Hematopoietic multipotent progenitor cell treated with erythropoietin and hydrocortisone succinate and interleukin-3 and kit ligand, for 6 days (in vitro differentiated cells): ENCODE measurements around the gene FBXO27.
"Not testable (repeated sequence)": the region's sequence is repeated elsewhere in the genome, so short reads cannot be mapped to it uniquely, and the experiment has no call there.

Source experiments
- DNase-seq: peaks from one replicate; pipeline ENCODE4 v3.0.0-alpha.2; 2015

The FBXO27 gene

GRCh38 chr19:39037194-39037593 lies 4.8 kb upstream of the FBXO27 start:
- no peak for DNase-seq

DNA sequence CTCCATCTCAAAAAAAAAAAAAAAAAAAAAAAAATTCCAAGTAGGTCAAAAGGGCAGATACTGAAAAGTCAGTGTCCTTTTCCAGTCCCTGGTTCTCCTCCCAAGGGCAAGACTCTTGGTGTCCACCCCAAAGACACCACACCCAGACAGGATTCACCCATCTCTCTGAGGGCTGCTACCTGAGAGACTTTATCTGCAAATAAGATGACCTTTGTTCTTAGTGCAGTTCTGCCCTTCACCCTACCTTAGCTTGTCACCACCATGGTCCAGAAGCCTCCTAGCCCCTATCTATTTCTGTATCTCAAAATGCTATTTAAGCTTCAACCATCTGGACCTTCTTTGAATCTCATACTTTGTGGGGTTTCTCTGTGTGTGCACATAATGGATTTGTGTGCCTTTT lies 4.2 kb upstream of the FBXO27 start:
- DNase-seq, result no peak

DNA sequence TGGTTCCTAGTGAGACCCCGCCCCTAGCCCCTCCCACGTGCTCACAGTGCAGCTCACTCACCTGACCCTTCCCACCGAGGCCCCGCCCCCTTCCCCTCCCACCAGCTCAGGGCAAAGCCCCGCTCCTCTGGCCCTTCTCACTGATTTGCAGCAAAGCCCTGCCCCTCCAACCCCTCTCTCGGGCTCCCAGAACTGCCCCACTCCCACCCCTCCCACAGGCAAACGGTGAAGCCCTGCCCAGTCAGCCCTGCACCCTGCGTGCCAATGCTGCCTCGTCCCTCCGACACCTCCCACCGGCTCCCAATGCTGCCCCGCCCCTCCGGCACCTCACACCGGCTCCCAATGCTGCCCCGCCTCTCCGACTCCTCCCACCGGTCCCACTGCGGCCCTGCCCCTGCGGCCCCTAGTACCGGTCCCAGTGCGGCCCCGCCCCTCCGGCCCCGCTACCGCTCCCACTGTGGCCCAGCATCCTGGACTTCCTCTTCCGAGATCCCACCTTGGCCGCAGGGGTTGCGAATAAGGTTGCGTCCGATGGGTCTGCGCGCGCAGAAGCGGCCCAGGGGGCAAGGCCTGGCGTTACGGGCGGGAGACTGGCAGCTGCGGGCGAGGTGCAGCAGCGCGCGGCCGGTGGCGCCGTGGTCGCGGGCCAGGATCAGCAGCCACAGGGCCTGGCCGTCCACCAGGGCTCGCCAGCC lies 834 bp downstream of the FBXO27 start:
- DNase-seq, result peak; percentile 92

DNA sequence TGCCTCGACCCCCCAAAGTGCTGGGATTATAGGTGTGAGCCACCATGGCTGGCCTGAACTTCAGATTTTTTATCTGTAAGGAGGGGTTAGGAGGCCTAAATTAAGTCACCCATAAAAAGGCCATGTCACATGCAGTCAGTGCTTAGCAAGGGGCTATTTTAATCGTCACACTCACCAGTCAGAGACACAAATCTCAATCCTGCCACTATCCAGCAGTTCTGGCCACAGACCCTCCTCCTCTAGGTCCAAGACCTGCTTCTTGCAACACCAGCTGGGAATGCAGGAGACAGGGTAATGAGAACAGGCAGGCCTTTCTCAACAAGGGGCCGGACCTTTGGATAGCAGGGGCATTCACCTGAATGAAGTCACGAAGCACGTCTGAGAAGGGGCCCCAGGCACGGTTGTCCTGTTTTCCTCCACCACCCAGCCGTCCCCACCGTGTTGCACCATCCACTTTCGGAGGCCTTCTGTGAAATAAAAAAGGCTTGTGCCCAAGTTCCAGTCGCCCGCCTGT lies 1.4 kb downstream of the FBXO27 start:
- DNase-seq, result no peak

DNA sequence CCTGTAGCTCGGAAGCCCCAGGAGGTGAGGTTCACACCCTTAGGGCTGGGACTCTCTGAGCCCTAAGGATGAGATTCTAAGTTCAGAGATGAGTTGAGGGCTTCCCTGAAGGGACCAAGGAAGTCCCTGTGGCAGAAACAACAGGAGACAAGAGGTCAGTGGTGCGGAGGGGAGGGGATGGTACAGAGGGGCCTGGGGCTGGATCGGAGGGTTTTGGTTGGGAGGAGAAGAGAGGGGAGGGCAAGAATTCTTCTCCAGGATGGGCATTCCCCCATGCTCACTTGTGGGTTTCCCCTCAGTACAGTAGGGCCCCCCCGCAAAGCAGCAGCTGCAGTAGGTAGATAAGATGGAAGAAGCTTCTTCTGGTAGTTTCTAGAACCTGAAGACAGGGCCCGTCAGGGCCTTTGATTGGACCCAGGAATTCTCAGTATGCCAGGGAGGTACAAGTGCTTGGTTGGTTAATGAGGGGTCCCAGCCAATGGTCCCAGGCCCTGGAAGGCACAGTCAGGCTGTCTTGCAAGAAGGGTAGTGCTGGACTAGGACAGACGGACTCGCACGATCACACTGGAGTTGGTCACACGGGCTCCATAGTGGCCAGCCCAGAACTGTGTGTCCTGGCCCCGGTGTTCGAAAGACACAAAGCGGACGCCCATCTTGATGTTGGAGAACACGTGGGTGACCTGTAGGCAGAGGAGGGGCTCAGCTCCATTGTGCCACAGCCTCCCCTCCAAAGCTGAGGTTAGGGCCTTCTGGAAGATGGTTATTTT lies 7.3 kb downstream of the FBXO27 start:
- DNase-seq, result no peak

DNA sequence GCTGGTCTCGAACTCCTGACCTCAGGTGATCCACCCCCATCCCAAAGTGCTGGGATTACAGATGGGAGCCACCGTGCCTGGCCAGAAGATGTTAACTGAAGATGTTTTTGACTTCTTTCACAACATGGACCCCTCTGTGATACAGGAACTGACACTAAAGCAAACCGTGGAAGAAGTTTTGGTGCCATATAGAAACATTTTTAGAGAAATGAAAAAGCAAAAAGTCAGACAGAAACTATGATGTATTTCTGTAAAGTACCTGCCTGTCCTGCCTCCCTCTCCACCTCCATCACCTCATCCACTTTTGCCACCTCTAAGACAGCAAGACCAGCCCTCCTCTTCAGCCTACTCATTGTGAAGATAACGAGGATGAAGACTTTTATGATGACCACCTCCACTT lies 11.3 kb downstream of the FBXO27 start:
- DNase-seq, result no peak

DNA sequence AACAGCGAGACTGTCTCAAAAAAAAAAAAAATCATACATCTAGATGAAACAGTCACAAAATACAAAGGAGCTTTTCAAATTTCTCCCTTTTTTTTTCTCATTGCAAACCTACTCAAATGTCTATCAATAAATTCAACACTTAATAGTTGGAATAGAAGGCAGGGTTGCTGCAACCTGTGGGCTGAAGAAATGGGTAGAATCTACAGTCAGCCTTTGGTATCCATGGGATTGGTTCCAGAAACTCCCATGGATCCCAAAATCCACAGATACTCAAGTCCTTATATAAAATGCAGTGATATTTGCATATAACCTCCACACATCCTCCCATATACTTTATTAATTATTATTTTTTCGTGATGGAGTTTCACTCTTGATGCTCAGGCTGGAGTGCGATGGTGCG lies 14.7 kb downstream of the FBXO27 start:
- DNase-seq, result no peak

- DNase-seq, result no peak
These were observed 15.3 kb downstream of the FBXO27 start for GRCh38 chr19:39017026-39017425.

GRCh38 chr19:39014037-39014436 lies 18.3 kb downstream of the FBXO27 start:
- DNase-seq, result no peak

- DNase-seq, result no peak
These were observed 23.3 kb downstream of the FBXO27 start for GRCh38 chr19:39009001-39009400.

GRCh38 chr19:39008137-39008536 lies 24.2 kb downstream of the FBXO27 start:
- DNase-seq, result no peak

DNA sequence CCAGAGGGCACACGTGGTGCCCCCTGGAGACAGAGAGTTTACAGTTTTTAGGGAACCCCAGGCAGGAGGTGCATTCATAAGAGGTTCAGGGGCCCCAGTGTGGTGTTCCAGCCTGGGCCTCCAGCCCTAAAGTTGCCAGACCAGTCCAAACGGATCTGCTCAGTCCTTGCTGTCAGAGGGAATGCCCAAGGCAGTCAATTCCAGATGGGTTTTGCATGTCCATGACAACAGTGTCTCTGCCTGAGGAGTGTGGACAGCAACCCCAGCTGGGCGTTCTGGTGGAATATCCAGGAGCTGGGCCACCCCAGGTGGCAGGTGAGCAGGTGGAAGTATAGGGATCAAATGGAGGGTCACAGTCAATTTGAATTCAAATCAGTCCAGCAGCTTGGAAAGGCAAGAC lies 25.3 kb downstream of the FBXO27 start:
- DNase-seq, result no peak

DNA sequence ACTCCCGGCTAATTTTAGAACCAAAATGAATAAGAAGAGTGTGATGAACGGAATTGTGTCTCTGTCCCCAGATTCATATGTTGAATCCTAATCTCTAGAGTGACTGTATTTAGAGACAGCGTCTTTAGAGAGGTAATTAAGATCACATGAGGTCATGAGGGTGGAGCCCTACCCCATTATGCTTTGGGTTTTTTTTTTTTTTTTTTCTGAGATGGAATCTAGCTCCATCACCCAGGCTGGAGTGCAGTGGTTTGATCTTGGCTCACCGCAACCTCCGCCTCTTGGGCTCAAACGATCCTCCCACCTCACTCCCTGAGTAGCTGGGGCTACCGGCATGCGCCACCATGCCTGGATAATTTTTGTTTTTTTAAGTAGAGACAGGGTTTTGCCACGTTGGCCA lies 27.9 kb downstream of the FBXO27 start:
- DNase-seq, result no peak

GRCh38 chr19:39003796-39004195 lies 28.6 kb downstream of the FBXO27 start:
- no peak for DNase-seq

DNA sequence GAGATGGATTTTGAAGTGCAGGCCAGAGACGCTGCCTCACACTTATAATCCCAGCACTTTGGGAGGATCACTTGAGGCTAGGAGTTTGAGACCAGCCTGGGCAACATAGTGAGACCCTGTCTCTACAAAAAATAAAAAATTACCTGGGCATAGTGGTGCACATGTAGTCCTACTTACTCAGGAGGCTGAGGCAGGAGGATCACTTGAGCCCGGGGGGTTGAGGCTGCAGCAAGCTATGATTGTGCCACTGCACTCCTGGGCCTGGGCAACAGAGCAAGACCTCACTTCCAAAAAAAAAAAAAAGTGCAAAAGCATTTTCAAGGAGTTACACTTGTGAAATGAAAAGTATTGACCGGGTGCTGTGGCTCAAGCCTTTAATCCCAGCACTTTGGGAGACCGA lies 29.2 kb downstream of the FBXO27 start:
- DNase-seq, result no peak

GRCh38 chr19:39001041-39001440 lies 31.3 kb downstream of the FBXO27 start:
- no peak for DNase-seq

DNA sequence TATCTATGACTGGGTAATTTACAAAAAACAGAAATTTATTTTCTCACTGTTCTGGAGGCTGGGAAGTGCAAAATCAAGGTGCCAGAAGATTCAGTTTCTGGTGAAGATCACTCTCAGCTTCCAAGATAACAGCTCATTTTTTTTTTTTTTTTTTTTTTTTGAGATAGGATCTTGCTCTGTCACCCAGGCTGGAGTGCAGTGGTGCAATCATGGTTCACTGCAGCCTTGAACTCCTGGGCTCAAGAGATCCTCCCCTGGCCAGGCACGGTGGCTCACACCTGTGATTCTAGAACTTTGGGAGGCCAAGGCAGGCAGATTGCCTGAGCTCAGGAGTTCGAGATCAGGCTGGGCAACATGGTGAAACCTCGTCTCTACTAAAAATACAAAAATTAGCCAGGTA lies 34.8 kb downstream of the FBXO27 start:
- DNase-seq, result not testable (repeated sequence)

DNA sequence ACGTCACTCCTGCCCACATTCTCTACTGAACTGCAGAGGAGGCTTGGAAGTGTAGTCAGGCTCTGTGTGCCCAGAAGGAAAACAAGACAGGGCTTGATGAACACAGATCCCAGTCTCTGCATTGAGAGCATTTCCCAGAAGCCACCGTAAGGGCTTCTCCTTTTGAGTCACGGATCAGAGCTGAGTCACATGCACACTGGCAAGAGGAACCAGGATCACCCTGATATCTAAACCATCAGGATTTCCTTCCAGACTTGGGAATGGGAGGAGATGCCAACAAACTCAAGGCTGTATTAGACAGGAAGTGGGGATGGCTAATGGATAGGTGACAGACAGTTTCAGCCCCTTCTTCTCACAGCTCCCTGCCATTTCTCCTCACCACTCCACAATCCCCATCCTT lies 39.1 kb downstream of the FBXO27 start:
- DNase-seq, result no peak

DNA sequence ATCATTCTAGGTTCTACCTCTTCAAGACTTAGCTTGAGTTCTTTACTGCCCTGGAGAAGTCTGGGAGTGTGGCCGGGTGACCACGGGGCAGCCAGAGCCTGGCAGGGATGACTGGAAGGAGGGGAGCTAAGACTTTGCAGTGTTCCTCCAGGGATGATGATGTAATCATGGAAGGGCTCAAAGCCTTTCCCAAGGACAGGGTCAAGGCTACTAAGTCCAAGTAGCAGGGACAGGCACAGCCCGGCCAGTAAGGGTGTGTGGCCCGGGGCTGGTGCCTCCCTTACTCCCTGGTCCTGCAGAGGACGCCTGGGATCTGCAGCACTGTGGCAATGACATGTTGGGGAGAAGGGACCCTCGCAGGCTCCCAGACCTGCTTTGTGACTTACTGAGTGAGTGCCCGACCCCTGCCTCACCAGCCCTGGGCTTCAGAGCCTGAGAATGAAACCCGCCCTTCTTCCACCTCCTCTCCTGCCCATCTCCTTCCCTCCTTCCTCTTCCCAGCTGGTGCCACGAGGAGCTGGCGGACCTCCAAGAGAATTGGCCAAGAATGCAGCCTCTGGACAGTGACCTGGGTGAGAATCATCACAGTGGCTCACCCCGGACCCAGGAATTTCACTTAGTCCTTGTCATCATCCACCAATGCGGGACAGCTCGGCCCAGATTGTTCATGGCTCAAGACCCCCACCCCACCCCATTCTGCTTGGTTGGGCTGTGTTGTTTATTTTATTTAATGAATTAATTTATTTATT lies 41.2 kb downstream of the FBXO27 start:
- no peak for DNase-seq

GRCh38 chr19:38989614-38990013 lies 42.7 kb downstream of the FBXO27 start:
- not testable (repeated sequence) for DNase-seq

GRCh38 chr19:38989066-38989605 lies 43.2 kb downstream of the FBXO27 start:
- no peak for DNase-seq

GRCh38 chr19:38988627-38989026 lies 43.7 kb downstream of the FBXO27 start:
- not testable (repeated sequence) for DNase-seq

DNA sequence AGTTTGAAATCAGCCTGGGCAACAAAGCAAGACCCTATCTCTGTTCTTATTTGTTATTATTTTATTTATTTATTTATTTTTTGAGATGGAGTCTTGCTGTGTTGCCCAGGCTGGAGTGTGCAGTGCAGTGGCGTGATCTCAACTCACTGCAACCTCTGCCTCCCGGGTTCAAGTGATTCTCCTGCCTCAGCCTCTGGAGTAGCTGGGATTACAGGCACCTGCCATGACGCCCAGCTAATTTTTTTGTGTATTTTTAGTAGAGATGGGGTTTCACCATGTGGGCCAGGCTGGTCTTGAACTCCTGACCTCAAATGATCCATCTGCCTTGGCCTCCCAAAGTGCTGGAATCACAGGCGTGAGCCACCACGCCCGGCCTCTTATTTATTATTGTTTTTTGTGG lies 44.6 kb downstream of the FBXO27 start:
- DNase-seq, result not testable (repeated sequence)
